GM18505 (cell line): ENCODE results near the gene TRPM2.

Experiments used
- ATAC-seq: cut with Tn5 transposase; IDR thresholded peaks from one replicate; pipeline ENCODE4 v1.9.1; 2021; ENCODE audit not compliant: unreplicated experiment
- POLR2A ChIP-seq: IDR thresholded peaks from 4 replicates; pipeline ENCODE4 v1.6.1; 2011; ENCODE audit warnings: borderline replicate concordance; ENCODE audit not compliant: insufficient read depth, insufficient read length; ENCODE audit errors: extremely low read depth

The TRPM2 gene

DNA sequence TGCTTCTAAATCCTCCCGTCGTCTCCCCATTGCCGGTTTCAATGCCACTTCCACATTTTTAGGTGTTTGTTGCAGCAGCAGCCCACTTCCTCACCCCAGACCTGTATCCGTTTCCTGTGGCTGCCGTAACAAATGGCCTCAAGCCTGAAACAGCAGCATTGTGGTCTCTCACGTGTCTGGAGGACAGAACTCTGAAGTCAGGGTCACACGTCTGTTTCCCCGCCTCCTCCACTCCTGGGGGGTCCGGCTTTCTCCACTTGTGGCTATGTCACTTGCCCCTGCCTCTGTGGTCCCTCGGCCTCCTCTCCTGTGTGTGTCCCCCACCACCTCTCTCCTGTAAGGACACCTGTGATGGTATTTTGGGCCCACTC lies 21.8 kb downstream of the TRPM2 start:
- TF ChIP-seq POLR2A, result no peak
- ATAC-seq, result no peak

DNA sequence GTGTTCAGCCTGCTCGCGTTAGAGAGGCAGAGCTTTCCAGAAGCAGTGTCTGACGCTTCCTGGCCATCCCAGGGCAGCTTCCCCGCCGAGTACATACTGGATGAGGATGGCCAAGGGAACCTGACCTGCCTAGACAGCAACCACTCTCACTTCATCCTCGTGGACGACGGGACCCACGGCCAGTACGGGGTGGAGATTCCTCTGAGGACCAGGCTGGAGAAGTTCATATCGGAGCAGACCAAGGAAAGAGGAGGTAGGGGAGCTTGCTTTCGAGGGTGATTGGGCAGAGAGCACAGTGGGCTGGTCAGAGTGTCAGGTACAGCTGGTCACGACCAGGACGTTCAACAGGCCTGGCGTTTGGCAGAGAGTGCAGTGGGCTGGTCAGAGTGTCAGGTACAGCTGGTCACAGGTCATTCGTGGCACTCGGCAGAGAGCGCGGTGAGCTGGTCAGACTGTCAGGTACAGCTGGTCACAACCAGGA lies 22.4 kb downstream of the TRPM2 start:
- ATAC-seq, result no peak
- TF ChIP-seq POLR2A, result no peak

DNA sequence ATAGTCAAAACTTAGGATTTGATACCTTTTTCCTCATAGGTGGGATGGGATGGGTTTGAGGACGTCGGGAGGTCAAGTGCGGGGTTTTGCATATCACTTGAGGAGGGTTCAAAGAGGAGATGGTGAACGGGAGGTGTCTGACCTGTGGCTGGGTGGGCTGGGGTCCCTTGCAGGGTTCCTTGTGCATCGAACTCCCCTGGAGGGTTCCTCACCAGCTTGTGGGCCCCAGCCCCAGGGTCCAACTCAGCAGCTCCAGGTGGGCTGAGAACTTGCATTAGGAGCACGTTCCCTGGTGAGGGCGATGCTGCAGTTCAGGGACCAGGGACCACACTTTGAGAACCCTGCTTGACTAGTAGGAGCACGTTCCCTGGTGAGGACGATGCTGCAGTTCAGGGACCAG lies 23.2 kb downstream of the TRPM2 start:
- TF ChIP-seq POLR2A, result no peak
- no peak for ATAC-seq

DNA sequence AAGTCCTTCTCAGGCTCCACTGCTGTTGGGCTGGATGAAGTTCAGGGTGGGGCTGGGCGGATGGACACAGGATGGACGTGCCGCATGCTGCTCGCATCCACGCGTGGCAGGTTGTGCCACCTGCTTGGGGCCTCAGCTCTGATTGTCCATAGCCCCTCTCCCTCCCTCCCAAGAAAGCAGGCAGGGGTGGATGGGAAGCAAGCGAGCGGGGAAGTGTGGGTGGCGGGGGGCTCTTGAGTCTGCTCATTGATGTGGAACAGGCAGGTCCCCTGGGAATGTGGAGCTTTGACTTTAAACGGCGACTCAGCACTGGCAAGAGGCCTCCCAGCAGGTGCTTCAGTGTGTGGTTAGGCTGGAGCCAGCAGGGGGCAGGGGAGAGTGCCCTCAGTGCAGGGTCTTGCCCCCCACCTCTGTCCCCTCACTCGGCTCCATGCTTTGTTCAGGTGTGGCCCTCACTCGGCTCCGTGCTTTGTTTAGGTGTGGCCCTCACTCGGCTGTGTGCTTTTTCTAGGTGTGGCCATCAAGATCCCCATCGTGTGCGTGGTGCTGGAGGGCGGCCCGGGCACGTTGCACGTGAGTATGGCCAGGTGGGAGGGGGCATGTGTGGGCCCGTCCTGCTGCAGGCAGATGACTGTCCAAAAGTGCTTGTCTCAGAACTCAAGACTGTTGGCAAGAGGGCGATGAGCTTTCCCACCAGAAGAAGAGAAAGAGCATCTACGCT lies 23.9 kb downstream of the TRPM2 start:
- no peak for ATAC-seq
- TF ChIP-seq POLR2A, result no peak

DNA sequence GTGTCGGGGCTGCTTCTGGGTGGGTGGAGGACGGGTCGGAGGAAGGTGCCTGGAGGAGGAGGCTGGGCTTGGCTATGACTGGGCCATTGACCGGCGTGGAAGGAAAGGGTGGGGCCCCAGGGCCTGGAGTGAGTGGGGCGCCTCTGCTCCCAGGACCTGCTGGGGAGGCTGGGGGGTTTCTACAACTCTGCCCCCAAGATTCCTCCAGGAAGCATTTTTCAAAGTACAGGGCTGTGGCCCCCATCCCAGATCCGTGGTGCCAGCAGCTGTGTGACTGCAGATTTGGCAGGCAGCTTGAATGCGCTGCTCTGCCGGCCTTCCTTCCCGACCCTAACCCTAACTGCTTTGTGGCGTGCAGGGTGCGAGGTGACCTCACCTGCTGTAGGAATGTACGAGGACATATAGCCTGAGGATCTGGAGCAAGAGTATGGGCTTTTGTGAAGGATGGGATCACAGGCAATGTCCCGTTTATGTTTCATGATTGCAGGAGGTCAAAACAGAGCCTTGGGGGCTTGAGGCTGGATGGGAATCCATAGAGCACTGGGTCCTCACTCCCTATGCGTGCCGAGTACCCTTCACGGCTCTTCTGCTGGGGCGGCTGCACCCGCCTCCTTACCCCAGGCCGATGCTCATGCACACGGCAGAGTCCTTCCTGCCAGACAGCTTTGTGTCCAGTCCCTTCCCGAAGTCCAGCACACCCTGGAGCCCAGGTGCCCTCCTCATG lies 24.7 kb downstream of the TRPM2 start:
- ATAC-seq, result no peak
- TF ChIP-seq POLR2A, result no peak

DNA sequence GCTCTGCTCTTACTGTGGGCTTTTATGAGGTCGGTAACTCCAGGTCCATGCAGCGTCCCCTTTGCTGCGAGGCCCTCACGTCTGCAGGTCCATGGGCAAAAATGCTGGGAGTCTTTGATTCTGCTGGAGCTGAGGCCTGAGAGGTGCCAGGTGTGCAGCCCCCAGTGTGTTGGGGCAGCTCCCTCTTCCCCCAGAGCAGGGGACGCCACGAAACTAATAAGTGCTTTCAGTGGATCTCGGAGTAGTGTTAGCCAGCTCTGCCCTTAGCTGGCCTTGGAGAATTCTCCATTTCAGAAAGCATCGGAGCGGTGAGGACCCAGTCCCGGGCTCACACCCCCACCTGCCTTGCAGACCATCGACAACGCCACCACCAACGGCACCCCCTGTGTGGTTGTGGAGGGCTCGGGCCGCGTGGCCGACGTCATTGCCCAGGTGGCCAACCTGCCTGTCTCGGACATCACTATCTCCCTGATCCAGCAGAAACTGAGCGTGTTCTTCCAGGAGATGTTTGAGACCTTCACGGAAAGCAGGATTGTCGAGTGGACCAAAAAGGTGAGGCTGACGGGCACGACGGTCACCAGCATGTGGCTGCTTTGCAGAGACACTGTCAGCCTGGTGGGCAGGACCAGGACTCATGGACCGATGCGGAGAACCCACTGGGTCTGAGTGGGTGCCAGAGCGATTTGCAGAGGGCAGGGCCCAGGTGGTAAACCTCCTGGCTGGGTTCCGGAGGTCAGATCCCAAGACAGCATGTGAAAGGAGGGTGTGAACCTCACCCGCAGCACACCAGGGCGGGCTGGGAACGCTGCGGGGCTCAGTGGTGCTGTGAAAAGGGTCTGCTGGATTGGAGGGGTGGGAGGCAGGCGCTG lies 25.5 kb downstream of the TRPM2 start:
- ATAC-seq, result no peak
- no peak for TF ChIP-seq POLR2A

DNA sequence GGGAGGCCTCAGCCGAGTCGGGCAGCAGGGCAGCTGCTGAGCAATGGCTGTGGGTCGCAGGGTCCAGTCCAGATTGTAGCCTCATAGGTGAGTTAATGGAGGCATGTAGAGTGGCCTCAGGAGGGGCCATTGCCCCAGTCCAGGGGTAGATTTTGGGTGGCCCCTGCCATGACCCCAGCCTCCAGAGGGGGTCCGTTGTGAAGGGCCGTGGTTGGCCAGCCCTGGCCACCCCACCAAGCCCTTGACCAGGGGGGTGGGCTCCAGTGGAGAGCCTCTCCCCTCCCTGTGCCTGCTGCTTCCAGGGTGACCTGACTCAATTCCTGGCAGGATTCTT lies 26.1 kb downstream of the TRPM2 start:
- ATAC-seq, result no peak
- TF ChIP-seq POLR2A, result no peak

DNA sequence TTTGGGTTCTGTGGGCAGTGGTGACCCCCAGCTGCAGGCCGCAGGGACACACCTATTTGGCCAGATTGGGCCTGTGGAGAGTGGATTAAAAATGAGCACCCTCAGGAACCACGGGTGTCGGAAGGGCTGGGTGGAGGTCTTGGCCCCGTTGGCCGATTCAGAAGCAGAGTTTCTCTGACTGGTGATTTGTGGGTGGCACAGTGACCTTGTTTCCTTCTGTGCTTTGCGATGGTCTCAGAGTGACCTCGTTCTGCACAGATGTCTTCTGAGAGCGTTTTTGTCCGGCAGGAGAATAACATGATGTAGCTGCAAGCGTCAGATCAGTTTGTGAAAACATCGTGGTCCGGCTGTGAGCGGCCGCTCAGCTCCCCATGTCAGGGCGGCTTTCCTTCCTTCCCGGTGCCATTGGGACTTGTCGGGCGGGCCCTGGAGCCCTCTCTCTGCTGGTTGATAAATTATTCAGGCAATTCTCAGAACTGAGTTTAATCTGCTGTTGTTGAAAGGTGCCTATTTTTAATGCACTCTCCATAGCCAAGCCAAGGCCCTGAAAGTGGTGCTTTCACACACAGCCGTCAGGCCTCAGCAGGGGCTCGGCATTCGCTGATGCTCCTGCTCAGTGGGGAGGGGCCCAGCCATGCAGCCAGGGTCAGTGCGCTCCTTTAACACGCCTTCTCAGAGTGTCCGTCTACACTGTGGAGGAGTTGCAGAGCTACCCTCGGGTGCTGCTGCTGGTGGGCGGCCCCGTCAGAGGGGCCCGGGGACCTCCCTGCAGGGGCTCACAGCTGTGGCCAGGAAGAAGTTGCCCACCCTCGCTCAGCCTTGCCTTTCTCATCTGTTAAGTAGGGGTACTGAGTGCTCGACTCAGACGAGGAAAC lies 26.8 kb downstream of the TRPM2 start:
- no peak for TF ChIP-seq POLR2A
- no peak for ATAC-seq

DNA sequence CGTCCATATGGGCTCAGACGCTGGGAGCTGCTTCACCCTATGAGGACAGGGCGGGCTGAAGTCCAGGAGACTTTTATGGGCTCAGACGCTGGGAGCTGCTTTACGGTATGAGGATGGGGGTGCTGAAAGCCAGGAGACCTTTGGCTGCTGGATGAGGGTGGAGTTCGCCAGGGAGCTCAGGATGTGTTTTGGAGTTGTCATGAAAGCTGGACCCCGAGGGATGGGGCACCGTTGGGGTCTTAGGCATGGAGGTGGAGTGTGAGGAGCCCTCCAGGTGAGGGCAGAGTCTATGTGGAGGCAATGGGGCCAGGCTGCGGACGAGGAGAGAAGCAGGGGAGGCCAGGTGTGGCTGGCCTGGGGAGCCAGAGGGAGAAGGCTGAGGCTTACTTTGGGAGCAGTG lies 27.5 kb downstream of the TRPM2 start:
- no peak for ATAC-seq
- TF ChIP-seq POLR2A, result no peak

DNA sequence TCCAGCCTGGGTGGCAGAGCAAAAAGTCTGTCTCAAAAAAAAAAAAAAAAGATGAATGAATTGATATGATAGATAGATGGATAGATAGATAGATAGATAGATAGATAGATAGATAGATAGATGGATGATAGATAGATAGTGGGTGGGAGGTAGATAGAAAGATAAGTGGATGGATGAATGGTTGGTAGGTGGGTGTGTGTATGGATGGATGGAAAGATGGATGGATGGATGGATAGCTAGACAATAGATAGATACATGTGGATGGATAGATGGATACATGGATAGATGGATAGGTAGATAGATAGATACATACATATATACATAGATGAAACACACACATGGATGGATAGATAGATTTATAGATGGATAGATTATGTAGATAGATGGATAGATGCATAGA lies 28.5 kb downstream of the TRPM2 start:
- TF ChIP-seq POLR2A, result no peak

DNA sequence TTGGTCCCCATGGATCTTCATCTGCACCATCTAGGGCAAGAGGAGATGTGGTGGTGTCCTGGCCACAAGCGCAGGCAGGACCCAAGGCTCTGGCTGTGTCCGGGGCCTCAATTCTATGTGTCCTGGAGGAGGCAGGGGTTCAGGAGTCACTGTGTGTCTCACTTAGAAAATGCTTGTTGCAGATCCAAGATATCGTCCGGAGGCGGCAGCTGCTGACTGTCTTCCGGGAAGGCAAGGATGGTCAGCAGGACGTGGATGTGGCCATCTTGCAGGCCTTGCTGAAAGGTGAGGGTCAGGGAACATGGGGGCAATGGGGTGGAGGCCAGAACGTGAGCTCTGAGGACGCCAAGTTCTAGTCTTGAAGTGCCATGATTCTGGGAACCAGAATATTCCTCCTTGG lies 29.1 kb downstream of the TRPM2 start:
- no peak for ATAC-seq
- TF ChIP-seq POLR2A, result no peak

More for the DNA sequence above, 28.5 kb downstream of the TRPM2 start:
- no peak for ATAC-seq

DNA sequence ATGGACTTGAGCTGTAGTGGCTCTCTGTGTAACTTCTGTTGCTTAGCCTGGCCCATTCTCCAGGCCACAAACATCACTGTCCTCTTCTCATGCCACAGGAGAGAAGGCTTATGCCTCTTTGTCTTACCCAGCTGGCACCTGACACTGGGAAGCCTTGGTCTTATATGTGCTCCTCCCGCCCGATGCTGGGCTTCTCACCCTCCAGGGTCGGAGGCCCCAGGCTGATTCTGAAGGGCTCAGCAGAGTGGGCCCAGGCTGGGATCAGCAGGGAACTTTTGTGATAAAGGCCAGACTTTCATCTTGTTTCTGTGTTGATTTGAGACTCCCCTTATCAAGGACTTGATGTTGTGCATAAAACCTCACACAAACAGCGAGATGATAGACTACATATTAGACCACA lies 29.8 kb downstream of the TRPM2 start:
- TF ChIP-seq POLR2A, result no peak
- no peak for ATAC-seq

DNA sequence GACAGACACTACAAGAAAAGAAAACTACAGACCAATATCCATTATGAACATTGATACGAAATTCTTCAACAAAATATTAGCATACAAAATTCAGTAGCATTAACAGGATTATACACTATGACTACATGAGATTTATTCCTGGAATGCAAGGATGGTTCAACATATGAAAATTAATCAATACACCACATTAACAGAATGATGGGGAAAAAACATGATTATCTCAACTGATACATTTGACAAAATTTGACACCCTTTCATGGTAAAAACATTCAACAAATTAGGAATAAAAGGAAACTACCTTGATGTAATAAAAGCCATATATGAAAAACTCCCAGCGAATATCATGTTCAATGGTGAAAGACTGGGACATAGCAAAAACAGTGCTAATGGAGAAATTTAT lies 31.5 kb downstream of the TRPM2 start:
- TF ChIP-seq POLR2A, result no peak
- no peak for ATAC-seq

DNA sequence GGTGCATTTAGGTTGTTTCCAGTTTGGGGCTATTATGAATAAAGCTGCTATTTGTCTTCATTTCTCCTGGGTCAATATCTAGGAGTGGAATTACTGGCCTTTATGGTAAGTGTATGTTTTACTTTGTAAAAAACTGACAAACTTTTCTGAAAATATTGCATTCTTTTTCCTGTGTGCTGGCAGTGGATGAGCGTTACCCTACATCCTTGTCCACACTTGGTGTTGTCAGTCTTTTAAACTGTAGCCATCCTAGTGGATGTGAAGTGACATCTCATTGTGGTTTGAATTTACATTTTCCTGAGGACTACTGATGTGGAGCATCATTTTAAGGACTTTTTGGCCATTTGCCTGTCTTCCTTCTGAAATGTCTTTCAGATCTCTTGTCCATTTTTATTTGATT lies 35.9 kb downstream of the TRPM2 start:
- TF ChIP-seq POLR2A, result no peak
- no peak for ATAC-seq

DNA sequence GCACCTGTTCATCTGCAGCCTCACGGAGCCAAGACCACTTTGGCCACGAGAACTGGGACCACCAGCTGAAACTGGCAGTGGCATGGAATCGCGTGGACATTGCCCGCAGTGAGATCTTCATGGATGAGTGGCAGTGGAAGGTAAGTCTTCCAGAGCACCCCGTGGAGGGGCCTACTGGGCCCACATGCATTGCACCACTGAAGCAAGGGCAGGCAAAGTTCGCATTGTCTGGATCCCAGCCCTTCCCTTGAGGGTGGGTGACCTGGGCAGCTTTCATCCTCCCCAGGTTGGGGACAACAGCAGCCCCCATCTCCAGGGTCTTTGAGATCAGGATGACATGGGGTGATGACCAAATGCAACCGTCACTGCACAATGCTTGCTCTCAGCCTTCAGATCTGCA lies 37.5 kb downstream of the TRPM2 start:
- TF ChIP-seq POLR2A, result no peak
- ATAC-seq, result no peak
